GM13977 (cell line): ENCODE measurements around the gene BUB3.

ENCODE experiments used
- DNase-seq: peaks from one replicate; pipeline ENCODE4 v3.0.0; 2012; ENCODE audit warnings: low spot score
- in situ Hi-C: fragments of 300-500 bp; cut with MboI; formaldehyde crosslinking; loops from one replicate; pipeline ENCODE4 v1.12.0; 2022; ENCODE audit warnings: low sequenced_read_pairs, low pct_unique_long_range_greater_than_20kb, mixed read lengths, inconsistent platforms; ENCODE audit not compliant: unreplicated experiment
- TF ChIP-seq, protein P1 (sequence below): IDR thresholded peaks from 2 replicates; pipeline ENCODE4 v1.5.1; 2012; ENCODE audit warnings: mild to moderate bottlenecking, control low read depth; ENCODE audit not compliant: insufficient read depth; ENCODE audit errors: extremely low read depth, missing control alignments

BUB3 gene

DNA sequence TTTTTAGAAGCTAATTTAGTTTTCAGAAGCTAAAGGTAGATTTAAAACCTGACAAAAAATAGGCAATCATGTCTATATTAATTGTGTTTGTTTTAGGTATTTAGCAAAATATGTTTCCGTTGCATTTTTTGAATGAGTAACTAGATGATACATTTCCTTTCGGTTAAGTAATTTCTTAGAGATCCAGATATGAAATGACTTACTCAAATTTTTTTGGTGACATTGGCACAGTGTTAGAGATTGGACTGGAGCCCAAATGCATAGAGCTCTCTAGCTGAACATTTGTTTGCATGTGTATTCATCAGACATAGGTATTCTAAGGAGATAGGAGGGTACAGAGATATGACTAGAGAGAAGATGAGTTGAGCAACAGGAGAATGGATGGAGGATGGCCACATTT, 1.9 kb downstream of the BUB3 start:
- DNase-seq: no peak
- in situ Hi-C loops: loop anchor here (10.0 kb wide), 1 partner anchor 239 kb away; no protein-coding TSS in a partner anchor
- TF ChIP-seq, protein P1, sequence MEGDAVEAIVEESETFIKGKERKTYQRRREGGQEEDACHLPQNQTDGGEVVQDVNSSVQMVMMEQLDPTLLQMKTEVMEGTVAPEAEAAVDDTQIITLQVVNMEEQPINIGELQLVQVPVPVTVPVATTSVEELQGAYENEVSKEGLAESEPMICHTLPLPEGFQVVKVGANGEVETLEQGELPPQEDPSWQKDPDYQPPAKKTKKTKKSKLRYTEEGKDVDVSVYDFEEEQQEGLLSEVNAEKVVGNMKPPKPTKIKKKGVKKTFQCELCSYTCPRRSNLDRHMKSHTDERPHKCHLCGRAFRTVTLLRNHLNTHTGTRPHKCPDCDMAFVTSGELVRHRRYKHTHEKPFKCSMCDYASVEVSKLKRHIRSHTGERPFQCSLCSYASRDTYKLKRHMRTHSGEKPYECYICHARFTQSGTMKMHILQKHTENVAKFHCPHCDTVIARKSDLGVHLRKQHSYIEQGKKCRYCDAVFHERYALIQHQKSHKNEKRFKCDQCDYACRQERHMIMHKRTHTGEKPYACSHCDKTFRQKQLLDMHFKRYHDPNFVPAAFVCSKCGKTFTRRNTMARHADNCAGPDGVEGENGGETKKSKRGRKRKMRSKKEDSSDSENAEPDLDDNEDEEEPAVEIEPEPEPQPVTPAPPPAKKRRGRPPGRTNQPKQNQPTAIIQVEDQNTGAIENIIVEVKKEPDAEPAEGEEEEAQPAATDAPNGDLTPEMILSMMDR: no peak

- TF ChIP-seq, protein P1: no peak
- in situ Hi-C loops: loop anchor here (10.0 kb wide), 1 partner anchor 238 kb away; no protein-coding TSS in a partner anchor
- no peak for DNase-seq
Observed at GRCh38 chr10:123157210-123157609, 3.0 kb downstream of the BUB3 start.

DNA sequence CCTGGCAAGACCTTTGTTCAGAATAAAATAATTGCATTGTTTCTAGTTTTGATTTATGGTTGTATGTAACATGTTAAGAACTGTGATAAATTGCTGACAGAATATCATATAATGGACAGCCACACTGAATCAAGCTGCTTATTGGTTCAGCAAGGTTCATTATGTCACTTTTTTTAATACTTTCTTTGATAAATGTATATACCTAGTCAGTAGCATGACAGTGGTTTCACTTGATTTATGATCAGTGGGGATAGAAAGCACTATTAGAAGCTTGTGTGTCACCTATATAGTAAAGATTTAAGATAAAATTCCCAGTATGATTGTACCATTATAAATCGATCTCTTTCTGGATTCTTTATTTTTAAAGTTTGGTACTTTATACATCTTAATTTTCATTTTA, 4.5 kb downstream of the BUB3 start:
- no peak for DNase-seq
- in situ Hi-C loops: loop anchor here (10.0 kb wide), 1 partner anchor 236 kb away; no protein-coding TSS in a partner anchor
- TF ChIP-seq, protein P1: no peak

GRCh38 chr10:123160311-123160980, 6.2 kb downstream of the BUB3 start:
- DNase-seq: no peak
- TF ChIP-seq, protein P1: no peak

GRCh38 chr10:123164319-123164718, 10.1 kb downstream of the BUB3 start:
- TF ChIP-seq, protein P1: no peak
- no peak for DNase-seq
- in situ Hi-C loops: no loop called here

More at GRCh38 chr10:123160311-123160980, 6.2 kb downstream of the BUB3 start:
- in situ Hi-C loops: no loop called here

- DNase-seq: no peak
- TF ChIP-seq, protein P1: no peak
- in situ Hi-C loops: no loop called here
Observed at GRCh38 chr10:123165445-123166072, 11.4 kb downstream of the BUB3 start.
